Thoracic aorta (tissue), 2 donors: ENCODE results near the gene ALDH1L1. TPM values are rescaled to one million over a fixed set of nuclear protein-coding genes. Genes with fewer than 3 reads are reported as not detected.

ENCODE experiments used
- ATAC-seq: fragments of 150-250 bp; one replicate; pipeline ENCODE4 v1.8.0; 2017; ENCODE audit warnings: low read depth; ENCODE audit not compliant: insufficient number of reproducible peaks, low FRiP score
- DNase-seq: peaks from one replicate; pipeline ENCODE4 v3.0.0-alpha.2; 2020; ENCODE audit warnings: low spot score
- H3K27ac ChIP-seq, 2 donors: fragments of 200-600 bp; sonication (generic); 1 replicate in 1 of 2; 2 replicates in 1 of 2; pipeline ENCODE4 v1.5.1; 2016; ENCODE audit warnings: mild to moderate bottlenecking in 2 of 2, moderate library complexity in 2 of 2
- H3K27me3 ChIP-seq: fragments of 200-600 bp; sonication (generic); replicated peaks from 2 replicates; pipeline ENCODE4 v1.6.0; 2016; ENCODE audit warnings: mild to moderate bottlenecking; ENCODE audit not compliant: insufficient read depth
- H3K36me3 ChIP-seq: fragments of 200-600 bp; sonication (generic); one replicate; pipeline ENCODE4 v1.5.1; 2016
- H3K4me1 ChIP-seq, 2 donors: fragments of 200-600 bp; sonication (generic); 1 replicate in 1 of 2; 2 replicates in 1 of 2; pipeline versions ENCODE4 v1.5.1 to v1.6.0; 2016; ENCODE audit warnings: low read depth in 2 of 2, mild to moderate bottlenecking in 1 of 2; ENCODE audit not compliant: control insufficient read depth in 1 of 2
- H3K4me3 ChIP-seq: fragments of 200-600 bp; sonication (generic); 2 replicates; pipeline ENCODE4 v1.5.1; 2016; ENCODE audit warnings: mild to moderate bottlenecking
- H3K9me3 ChIP-seq: fragments of 200-600 bp; sonication (generic); 2 replicates; pipeline ENCODE4 v1.5.1; 2016
- total RNA-seq, 2 donors: library from RNA; depleted of rRNA; stranded (reverse); fragments of >200 nt; gene quantifications; one replicate each; pipeline versions ENCODE4 v1.1.0 to v1.2.3, GENCODE V29; 2016
- TF ChIP-seq, protein P1 (sequence below): fragments of 200-600 bp; sonication (generic); IDR thresholded peaks from one replicate; pipeline ENCODE4 v1.5.1; 2019; ENCODE audit warnings: antibody characterized with exemption

ALDH1L1 gene
- total RNA-seq, 2 donors from 2014 or later, result 50.2 to 62.5 TPM

DNA sequence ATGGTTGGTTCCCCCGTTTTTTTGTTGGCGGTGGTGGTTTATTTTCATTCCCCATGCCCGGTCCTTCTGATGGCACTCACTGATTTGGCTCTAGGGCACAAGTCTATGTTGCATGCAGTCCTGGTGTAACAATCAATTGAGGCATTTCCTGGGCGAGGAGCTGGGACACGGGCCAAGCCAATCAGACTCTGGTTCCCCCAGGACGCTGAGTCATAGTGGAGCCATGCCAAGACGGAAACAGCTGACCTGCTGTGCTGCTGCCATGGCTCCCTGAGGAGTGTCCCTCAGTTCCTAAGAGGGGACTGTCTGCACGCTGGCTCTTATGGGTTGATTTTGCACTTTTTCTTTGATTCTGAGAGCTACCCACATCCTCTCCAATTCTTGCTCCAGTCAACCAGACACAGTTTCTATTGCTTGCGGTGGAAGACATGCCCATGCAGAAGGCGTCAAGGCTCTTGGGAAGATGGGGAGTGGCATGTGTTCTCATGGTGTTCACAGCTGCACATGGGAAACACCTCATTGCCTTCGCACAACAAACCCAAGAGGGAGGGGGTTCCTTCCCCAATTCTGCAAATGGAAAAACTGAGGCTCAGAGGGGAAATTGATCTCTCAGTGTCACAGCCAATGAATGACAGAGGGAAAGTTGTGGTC is 28.3 kb upstream of the ALDH1L1 start:
- Histone ChIP-seq H3K27ac (peak overlapping the region; percentile 89), H3K9me3 (no peaks in the 10 kb centered on the region), H3K4me1 (peaks cover 36 to 61% of the 10 kb centered on the region in 2 donors), H3K36me3 (no peaks in the 10 kb centered on the region), H3K4me3 (peak overlapping the region; percentile 36), H3K27me3 (no peaks in the 10 kb centered on the region)
- peak; percentile 80 for ATAC-seq
- TF ChIP-seq, protein P1, sequence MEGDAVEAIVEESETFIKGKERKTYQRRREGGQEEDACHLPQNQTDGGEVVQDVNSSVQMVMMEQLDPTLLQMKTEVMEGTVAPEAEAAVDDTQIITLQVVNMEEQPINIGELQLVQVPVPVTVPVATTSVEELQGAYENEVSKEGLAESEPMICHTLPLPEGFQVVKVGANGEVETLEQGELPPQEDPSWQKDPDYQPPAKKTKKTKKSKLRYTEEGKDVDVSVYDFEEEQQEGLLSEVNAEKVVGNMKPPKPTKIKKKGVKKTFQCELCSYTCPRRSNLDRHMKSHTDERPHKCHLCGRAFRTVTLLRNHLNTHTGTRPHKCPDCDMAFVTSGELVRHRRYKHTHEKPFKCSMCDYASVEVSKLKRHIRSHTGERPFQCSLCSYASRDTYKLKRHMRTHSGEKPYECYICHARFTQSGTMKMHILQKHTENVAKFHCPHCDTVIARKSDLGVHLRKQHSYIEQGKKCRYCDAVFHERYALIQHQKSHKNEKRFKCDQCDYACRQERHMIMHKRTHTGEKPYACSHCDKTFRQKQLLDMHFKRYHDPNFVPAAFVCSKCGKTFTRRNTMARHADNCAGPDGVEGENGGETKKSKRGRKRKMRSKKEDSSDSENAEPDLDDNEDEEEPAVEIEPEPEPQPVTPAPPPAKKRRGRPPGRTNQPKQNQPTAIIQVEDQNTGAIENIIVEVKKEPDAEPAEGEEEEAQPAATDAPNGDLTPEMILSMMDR, result no peak
- DNase-seq, result peak; percentile 83

DNA sequence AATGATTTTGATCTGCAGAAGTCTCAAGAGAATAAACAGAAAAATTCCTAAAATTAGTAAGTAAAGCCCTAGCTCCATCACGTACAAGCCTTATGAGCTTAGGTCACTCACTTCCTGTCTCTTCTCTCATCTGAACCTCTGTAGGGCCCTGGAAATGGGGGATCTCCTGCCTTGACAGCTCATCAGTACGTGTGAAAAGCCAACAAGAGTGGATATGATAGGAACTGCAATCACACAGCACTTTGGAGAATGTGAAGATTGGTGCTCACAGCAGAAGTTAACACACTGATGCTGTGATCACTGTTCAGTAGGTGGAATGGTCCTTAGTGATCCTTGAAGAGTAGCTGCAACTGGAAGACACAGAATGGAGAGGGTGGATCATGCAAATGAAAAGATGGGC is 27.8 kb upstream of the ALDH1L1 start:
- H3K27ac ChIP-seq, result peak overlapping the region; percentile 89
- ATAC-seq, result no peak
- DNase-seq, result no peak

DNA sequence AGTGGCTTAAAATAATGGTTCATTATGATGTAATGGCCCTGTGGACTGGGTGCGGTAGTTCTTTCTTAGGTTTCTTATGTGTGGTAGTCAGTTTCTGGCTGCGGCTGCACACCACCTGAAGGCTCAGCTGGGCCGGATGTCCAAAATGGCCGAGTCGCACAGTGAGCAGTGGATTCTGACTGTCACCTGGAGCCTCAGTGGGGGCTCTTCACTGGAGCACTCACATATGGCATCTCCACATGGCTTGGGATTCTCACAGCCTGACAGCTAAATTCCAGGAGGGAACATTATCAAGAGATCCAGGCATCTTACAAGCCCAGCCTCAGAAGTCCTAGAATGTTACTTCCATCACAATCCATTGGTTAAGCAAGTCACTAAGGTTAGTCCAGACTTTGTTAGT is 26.8 kb upstream of the ALDH1L1 start:
- DNase-seq (no peak), ATAC-seq (no peak)
- TF ChIP-seq, protein P1, result no peak
- H3K36me3 ChIP-seq, result no peaks in the 10 kb centered on the region
- peak overlapping the region; percentile 89 for H3K27ac ChIP-seq
- H3K4me1 ChIP-seq, result peaks cover 36 to 49% of the 10 kb centered on the region in 2 donors
- H3K9me3 ChIP-seq, result no peaks in the 10 kb centered on the region
- no peaks in the 10 kb centered on the region for H3K27me3 ChIP-seq
- H3K4me3 ChIP-seq, result no peak overlapping the region

More for the DNA sequence above, 27.8 kb upstream of the ALDH1L1 start:
- peak overlapping the region; percentile 36 for H3K4me3 ChIP-seq
- no peaks in the 10 kb centered on the region for H3K36me3 ChIP-seq
- peaks cover 36 to 56% of the 10 kb centered on the region in 2 donors for H3K4me1 ChIP-seq
- H3K9me3 ChIP-seq, result no peaks in the 10 kb centered on the region
- TF ChIP-seq, protein P1, result no peak
- no peaks in the 10 kb centered on the region for H3K27me3 ChIP-seq

DNA sequence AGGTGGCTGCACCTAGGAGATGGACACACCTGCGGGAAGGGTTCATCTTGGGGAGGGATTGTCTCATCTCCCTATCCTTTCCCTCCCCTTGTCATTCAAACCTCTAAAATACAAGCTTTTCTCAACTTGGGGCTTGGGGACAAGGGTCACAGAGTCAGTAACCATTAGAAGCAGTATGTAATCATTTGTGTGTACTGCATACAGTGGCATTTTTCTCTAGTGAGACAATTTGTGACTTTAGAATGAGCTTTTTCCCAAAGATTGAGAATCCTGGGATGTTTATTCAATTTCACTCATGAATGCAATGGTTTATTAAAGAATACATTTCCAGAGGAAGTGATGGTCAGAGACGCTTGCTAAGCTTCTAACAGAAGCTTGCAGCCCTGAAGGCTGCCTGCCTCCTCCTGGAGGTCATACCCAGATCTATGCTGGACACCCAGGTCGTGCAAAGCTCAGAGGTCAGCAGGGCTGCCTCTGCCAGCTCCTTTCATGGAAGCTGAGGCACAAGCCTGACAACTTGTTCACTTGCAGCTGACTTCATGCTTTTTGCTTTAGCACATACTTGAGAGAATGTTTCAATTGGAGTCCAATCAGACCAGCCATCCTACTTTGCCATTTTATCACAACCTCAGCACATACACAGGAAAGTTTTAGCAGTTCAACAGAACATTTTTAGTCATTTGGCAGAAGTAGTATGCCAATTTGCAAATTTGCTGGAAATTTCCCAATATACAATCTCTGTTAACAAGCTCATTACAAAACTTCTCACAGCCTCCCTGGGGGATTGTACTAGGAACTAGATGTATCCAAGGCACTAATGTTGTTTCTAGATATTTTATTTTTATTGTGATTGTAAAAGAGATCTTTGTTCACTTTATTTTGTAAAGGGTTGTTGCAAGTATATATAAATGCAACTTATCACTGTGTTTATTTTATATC is 25.6 kb upstream of the ALDH1L1 start:
- Histone ChIP-seq H3K4me3 (peak overlapping the region; percentile 28), H3K4me1 (peaks cover 36 to 48% of the 10 kb centered on the region in 2 donors), H3K27ac (peak overlapping the region; percentile 89), H3K36me3 (no peaks in the 10 kb centered on the region), H3K9me3 (no peaks in the 10 kb centered on the region), H3K27me3 (no peaks in the 10 kb centered on the region)
- ATAC-seq (peak; percentile 58), DNase-seq (no peak)
- TF ChIP-seq, protein P1, result no peak

DNA sequence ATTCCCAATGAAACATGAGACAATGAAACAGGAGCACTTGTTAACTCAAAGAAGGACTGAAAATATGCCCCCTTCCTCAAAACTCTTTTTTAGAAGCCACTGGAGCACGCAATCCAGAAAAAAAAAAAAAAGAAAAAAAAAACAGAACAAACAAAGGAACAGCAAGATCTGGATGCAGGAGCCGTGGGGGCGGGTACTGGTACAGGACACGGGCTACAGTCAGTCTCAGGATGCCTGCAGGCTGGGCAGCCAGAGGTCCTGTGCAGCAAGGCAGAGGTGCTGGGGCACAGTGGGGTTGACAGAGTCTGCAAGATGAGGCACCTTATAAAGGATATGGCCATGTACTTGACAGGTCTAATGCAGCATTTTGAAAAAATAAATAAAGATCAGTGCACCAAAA is 22.3 kb upstream of the ALDH1L1 start:
- Histone ChIP-seq H3K4me1 (peaks cover 20 to 42% of the 10 kb centered on the region in 2 donors), H3K36me3 (no peaks in the 10 kb centered on the region), H3K4me3 (no peak overlapping the region), H3K27ac (no peak overlapping the region), H3K27me3 (no peaks in the 10 kb centered on the region), H3K9me3 (no peaks in the 10 kb centered on the region)
- DNase-seq (no peak), ATAC-seq (no peak)
- TF ChIP-seq, protein P1, result no peak
